Thyroid gland (tissue), 4 donors: ENCODE data around the gene CREB5.

Source experiments
- CTCF ChIP-seq, 6 experiments: fragments of 200-600 bp in 3 of 6; fragments of 450-650 bp in 3 of 6; sonication (generic) in 3 of 6; IDR thresholded peaks; one replicate each; pipeline ENCODE4 v1.5.1; 2016 to 2019; ENCODE audit warnings: antibody characterized with exemption in 6 of 6, mild to moderate bottlenecking in 2 of 6, inconsistent platforms in 1 of 6, moderate library complexity in 1 of 6
- POLR2A ChIP-seq, 2 donors: fragments of 450-650 bp; IDR thresholded peaks; one replicate each; pipeline ENCODE4 v1.6.1; 2017; ENCODE audit warnings: antibody characterized with exemption in 2 of 2, mild to moderate bottlenecking in 2 of 2, moderate library complexity in 1 of 2

- no peak for TF ChIP-seq CTCF (IDR thresholded peaks at IDR 0.05)
- TF ChIP-seq POLR2A (IDR thresholded peaks at IDR 0.05) = no peak
These were observed 320.7 kb downstream of the CREB5 start for GRCh38 chr7:28733035-28733434.
